HG03432 (cell line): ENCODE measurements around the gene GRM5.
A peak's percentile ranks its signal among the peaks of the same experiment; 100 is the strongest.
"Not testable (repeated sequence)": the region's sequence is repeated elsewhere in the genome, so short reads cannot be mapped to it uniquely, and the experiment has no call there.

Source experiments
- ATAC-seq: cut with Tn5 transposase; IDR thresholded peaks from one replicate; pipeline ENCODE4 v1.9.1; 2021; ENCODE audit warnings: mild to moderate bottlenecking, moderate library complexity; ENCODE audit not compliant: unreplicated experiment

The GRM5 gene

DNA sequence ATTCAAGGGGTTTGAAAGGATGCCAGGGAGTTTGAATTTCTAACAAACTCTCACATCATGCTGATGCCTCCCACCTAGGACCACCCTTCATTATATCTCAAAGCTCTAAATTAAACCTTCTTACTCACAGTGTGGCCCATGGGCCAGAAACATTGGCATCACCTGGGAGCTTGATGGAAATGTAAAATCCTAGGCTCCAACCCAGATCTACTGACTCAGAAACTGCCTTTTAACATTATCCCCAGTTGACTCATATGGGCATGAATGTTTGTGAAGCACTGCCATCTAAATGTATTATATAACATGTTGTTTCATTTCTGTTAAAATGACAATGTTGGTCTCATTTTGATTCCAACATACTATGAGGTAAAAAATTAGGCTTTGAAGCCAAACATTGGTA is 90.3 kb downstream of the GRM5 start:
- not testable (repeated sequence) for ATAC-seq

- no peak for ATAC-seq
Measured at GRCh38 chr11:88972210-88972609, 93.6 kb downstream of the GRM5 start.

- ATAC-seq, result not testable (repeated sequence)
Measured at GRCh38 chr11:88961621-88962020, 104.2 kb downstream of the GRM5 start.

DNA sequence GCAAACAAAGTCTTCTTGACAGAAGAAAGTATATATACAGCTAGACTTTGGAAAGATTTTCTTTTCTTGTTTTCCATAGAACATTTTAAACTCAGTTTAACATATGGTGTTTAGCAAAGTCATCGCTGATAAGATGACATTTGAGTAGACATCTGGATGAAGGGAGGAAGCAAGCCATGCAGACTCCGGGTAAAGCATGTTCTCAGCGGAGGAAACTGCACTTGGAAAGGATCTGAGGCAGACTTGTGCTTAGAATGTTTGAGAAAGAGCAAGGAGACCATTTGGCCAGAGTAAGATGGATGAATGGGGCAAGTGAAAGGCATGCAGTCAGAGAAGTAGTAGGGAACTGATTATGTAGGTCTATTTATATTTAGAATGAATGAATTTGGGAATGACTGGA is 105.9 kb downstream of the GRM5 start:
- ATAC-seq, result not testable (repeated sequence)

GRCh38 chr11:88950975-88951374 is 114.8 kb downstream of the GRM5 start:
- no peak for ATAC-seq

GRCh38 chr11:88948908-88949307 is 116.9 kb downstream of the GRM5 start:
- not testable (repeated sequence) for ATAC-seq

DNA sequence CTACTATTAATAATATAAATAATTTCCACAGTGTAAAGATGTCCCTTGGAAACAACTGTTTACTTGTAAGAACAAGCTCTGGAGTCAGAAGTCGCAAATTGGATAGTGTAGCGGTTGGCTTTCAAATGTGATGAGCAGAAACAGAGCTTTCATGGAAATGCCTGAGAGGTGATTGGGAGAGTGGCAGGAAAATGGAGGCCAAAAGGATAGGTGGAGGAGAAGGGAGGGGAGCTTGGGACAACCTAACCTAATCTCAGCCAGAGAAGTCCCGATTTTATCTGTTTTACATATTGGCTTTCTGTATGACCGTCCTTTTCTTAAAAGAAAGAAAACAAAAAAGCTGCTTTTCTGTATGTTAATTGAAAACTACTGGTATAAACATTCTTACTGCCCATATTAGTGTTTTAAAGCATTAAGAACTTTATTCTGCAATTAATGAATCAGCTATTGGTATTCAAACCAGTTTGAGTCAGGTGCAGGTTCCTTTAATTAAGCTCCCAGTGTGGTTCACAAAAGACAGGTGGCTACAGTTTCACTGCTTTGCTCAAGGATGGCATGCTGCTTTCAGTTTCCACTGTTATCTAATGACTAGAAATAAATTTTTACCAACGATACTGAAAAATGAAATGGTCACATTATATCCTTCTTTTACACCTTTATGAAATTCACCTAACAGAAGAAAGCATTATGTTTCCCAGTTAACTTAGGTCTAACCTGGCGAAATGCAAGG is 117.8 kb downstream of the GRM5 start:
- ATAC-seq, result peak; percentile 80

DNA sequence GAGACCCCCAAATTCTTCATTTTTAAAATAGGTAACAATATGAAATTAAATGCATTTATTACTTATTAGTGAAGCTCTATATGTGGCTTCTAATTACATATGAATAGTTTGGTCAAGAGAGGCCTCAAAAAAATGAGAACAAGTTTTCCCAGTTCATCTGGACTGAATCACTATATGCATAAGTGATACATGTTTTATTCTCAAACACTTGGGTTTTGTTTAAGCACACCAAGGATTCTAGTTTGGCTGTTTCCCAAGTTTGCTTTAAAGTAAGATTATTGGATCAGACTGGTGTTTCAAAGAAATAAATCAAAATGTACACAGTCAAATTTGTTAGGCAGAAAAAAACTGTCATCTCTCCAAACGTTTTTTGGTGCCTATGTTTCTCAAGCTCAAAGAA is 136.1 kb downstream of the GRM5 start:
- not testable (repeated sequence) for ATAC-seq

GRCh38 chr11:88917065-88917464 is 148.7 kb downstream of the GRM5 start:
- ATAC-seq, result not testable (repeated sequence)

DNA sequence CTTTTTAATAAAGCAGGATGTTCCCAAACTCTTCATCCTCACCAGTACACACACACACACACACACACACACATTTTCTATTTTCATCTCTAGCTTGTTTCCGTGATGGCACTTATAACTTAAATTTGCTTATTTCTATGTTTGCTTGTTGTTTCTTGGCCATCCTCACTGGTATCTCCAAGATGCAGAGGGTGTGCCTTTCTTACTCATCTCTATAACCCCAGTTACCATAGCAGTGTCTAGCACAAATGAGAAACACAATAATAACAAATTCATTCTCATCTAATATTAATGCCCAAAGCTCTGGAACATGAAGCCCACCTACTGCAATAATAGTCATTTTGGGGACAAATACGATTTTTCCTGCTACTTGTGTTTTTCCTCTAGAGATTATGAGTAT is 156.3 kb downstream of the GRM5 start:
- no peak for ATAC-seq

GRCh38 chr11:88901436-88901835 is 164.3 kb downstream of the GRM5 start:
- not testable (repeated sequence) for ATAC-seq

DNA sequence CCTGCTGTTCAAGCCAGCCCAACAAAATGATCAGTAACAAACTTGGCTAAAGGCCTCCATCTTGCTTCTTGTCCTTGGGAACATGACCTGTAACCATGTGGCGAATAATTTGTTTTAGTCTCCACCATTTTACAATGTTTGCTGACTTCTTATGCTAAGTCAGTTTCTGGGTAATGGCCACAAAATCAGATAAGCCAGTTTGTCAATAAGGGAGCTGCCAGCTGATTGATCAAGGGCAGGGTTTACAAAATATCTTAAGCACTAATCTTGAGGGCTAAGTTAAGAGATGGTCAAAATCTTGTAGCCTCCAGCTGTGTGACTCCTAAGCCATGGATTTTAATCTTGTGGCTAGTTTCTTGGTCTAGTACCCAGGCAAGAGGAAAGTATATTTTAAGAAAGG is 176.9 kb downstream of the GRM5 start:
- ATAC-seq, result not testable (repeated sequence)

DNA sequence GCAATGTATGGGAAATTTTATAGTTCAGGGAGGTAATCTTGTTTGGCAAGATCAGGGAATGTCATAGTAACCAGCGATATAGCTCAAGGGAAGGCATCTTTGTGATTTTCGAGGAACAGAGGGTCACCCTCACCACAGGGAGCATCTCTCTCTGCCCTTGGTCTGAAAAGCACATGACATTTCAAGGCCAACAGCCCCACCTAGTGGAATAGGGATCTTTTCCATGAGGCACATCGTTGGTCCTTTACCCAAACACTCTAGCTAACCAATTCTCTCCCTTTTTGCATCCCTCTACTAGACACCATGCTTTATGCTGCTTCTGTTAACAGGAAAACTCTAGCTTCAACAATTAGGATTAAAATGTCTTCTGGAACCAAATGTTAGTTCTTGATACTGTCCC is 179.0 kb downstream of the GRM5 start:
- peak; percentile 82 for ATAC-seq

GRCh38 chr11:88882800-88883199 is 183.0 kb downstream of the GRM5 start:
- ATAC-seq, result peak; percentile 57

DNA sequence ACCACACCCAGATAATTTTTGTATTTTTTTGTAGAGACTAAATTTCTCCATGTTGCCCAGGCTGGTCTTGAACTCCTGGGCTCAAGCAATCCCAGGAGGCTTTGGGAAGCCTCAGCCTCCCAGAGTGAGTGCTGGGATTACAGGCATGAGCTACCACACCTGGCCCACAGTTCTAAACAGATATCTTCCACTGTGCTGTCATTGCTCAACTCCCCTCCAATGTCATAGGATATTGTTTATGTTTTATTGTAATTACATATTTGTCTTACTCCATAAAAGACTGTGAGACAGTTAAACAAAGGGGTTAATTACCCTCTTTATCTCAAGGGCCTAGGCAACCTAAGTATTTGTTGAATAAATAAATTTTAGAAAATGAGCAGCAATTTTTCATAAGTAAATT is 204.2 kb downstream of the GRM5 start:
- ATAC-seq, result no peak

GRCh38 chr11:88860431-88860830 is 205.4 kb downstream of the GRM5 start:
- not testable (repeated sequence) for ATAC-seq

DNA sequence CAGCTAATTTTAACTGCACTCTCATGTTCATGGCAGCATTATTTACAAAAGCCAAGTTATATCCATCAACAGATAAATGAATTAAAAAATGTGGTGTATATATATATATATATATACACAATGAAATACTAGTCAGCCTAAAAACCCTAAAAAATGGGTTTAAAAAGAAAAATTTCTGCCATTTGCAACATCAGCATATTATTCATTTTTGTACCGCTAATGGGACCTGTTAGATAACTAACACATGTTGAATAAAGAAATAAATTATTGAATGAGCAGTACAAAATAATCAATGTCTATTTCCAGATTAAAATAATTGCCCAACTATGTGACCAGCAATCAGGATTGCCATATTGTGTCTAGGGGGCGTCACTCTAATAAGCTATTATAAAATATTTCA is 211.8 kb downstream of the GRM5 start:
- not testable (repeated sequence) for ATAC-seq

DNA sequence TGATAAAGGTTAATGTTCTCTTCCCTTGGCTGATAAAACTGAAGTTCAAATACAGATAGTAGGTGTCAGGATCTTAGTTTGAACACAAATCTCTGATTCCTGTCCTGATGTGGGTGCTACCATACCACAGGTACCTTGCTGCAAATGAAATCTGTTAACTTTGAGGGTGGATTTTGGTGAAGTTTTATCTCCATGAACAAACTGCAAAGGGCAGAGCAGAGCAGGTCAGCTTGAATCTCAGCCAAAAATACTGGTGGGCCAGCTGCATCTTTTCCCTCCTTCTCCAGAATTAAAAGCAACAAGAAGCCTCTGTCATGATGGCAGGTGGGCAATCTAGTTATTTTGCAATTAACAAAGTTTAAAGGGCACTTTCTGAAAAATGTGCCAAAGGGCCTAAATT is 214.2 kb downstream of the GRM5 start:
- ATAC-seq, result not testable (repeated sequence)

DNA sequence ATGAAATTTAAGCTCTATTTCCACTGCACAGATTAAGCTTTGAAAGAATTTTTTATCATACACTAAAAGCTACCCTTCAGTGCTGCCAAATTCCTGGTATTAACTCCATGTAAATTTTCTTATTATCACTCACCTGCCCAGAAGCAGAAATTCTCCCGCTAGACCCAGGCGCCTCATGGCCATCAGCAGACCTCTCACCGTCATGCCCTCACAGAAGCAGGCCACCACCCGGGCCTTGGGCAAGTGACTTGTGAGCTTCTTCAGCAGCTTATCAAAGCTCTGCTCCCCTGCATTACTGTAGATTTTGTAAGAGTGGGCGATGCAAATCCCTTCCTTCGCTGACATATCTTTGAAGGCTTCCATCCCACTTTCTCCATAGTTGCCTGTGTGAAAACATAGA is 216.0 kb downstream of the GRM5 start:
- not testable (repeated sequence) for ATAC-seq

GRCh38 chr11:88849368-88849767 is 216.4 kb downstream of the GRM5 start:
- no peak for ATAC-seq

- ATAC-seq, result not testable (repeated sequence)
Measured at GRCh38 chr11:88846266-88846665, 219.5 kb downstream of the GRM5 start.

DNA sequence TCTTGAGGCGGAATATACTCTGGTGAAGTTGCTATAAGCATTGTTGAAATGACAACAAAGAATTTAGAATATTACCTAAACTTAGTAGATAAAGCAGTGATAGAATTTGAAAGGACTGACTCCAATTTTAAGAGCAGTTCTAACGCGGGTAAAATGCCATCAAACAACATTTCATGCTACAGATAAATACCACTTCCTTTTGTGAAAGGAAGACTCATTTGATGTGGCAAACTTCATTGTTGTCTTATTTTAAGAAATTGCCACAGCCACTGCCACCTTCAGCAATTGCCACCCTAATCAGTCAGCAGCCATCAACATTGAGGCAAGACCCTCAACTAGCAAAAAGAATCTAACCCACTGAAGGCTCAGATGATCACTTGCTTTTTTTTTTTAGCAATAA is 220.8 kb downstream of the GRM5 start:
- ATAC-seq, result not testable (repeated sequence)
